ENCODE results near the gene CYTH4. TPM values are rescaled to one million over a fixed set of nuclear protein-coding genes. Genes with fewer than 3 reads are reported as not detected.

Gene CYTH4
- total RNA-seq, 1 donor from 2014 or later = not detected

- Mint-ChIP-seq H3K27me3 (ENCODE audit: unreplicated experiment) (peaks cover 15% of the 10 kb centered on the region), H3K27ac (ENCODE audit: unreplicated experiment) (no peak overlapping the region), H3K4me3 (ENCODE audit: unreplicated experiment) (no peak overlapping the region), H3K4me1 (ENCODE audit: low read depth, unreplicated experiment) (peaks cover 12% of the 10 kb centered on the region), H3K9me3 (ENCODE audit: unreplicated experiment) (peaks cover 16% of the 10 kb centered on the region), H3K36me3 (ENCODE audit: unreplicated experiment) (no peaks in the 10 kb centered on the region)
- no peak for TF ChIP-seq CTCF (IDR thresholded peaks at IDR 0.05; ENCODE audit: partially characterized antibody, unreplicated experiment)
- DNase-seq = no peak
Measured at GRCh38 chr22:37288521-37288920, 6.2 kb downstream of the CYTH4 start.

- Mint-ChIP-seq H3K9me3 (ENCODE audit: unreplicated experiment) (peaks cover 16% of the 10 kb centered on the region), H3K36me3 (ENCODE audit: unreplicated experiment) (no peaks in the 10 kb centered on the region), H3K27ac (ENCODE audit: unreplicated experiment) (no peak overlapping the region), H3K4me1 (ENCODE audit: low read depth, unreplicated experiment) (peaks cover 8% of the 10 kb centered on the region), H3K27me3 (ENCODE audit: unreplicated experiment) (peaks cover 15% of the 10 kb centered on the region), H3K4me3 (ENCODE audit: unreplicated experiment) (no peak overlapping the region)
- DNase-seq = no peak
- TF ChIP-seq CTCF (IDR thresholded peaks at IDR 0.05; ENCODE audit: partially characterized antibody, unreplicated experiment) = no peak
Measured at GRCh38 chr22:37289156-37289735, 6.9 kb downstream of the CYTH4 start.

- no peak for TF ChIP-seq CTCF (IDR thresholded peaks at IDR 0.05; ENCODE audit: partially characterized antibody, unreplicated experiment)
- DNase-seq = peak; percentile 59
- Mint-ChIP-seq H3K4me1 (ENCODE audit: low read depth, unreplicated experiment) (peaks cover 6% of the 10 kb centered on the region), H3K27ac (ENCODE audit: unreplicated experiment) (peak overlapping the region; percentile 80), H3K9me3 (ENCODE audit: unreplicated experiment) (peaks cover 12% of the 10 kb centered on the region), H3K4me3 (ENCODE audit: unreplicated experiment) (peak overlapping the region; percentile 5), H3K27me3 (ENCODE audit: unreplicated experiment) (peaks cover 15% of the 10 kb centered on the region), H3K36me3 (ENCODE audit: unreplicated experiment) (no peaks in the 10 kb centered on the region)
Measured at GRCh38 chr22:37290737-37291136, 8.4 kb downstream of the CYTH4 start.

- H3K27ac Mint-ChIP-seq (ENCODE audit: unreplicated experiment) = peak overlapping the region; percentile 80
- H3K27me3 Mint-ChIP-seq (ENCODE audit: unreplicated experiment) = peaks cover 8% of the 10 kb centered on the region
- no peak overlapping the region for H3K4me3 Mint-ChIP-seq (ENCODE audit: unreplicated experiment)
- no peak for DNase-seq
- no peak for TF ChIP-seq CTCF (IDR thresholded peaks at IDR 0.05; ENCODE audit: partially characterized antibody, unreplicated experiment)
- peaks cover 6% of the 10 kb centered on the region for H3K4me1 Mint-ChIP-seq (ENCODE audit: low read depth, unreplicated experiment)
- H3K9me3 Mint-ChIP-seq (ENCODE audit: unreplicated experiment) = peaks cover 12% of the 10 kb centered on the region
- no peaks in the 10 kb centered on the region for H3K36me3 Mint-ChIP-seq (ENCODE audit: unreplicated experiment)
Measured at GRCh38 chr22:37291559-37292298, 9.4 kb downstream of the CYTH4 start.

GRCh38 chr22:37292641-37293040, 10.3 kb downstream of the CYTH4 start:
- H3K36me3 Mint-ChIP-seq (ENCODE audit: unreplicated experiment) = no peaks in the 10 kb centered on the region
- peaks cover 12% of the 10 kb centered on the region for H3K9me3 Mint-ChIP-seq (ENCODE audit: unreplicated experiment)
- H3K4me1 Mint-ChIP-seq (ENCODE audit: low read depth, unreplicated experiment) = peaks cover 6% of the 10 kb centered on the region
- H3K4me3 Mint-ChIP-seq (ENCODE audit: unreplicated experiment) = no peak overlapping the region
- peaks cover 8% of the 10 kb centered on the region for H3K27me3 Mint-ChIP-seq (ENCODE audit: unreplicated experiment)
- no peak for DNase-seq
- TF ChIP-seq CTCF (IDR thresholded peaks at IDR 0.05; ENCODE audit: partially characterized antibody, unreplicated experiment) = no peak
- no peak overlapping the region for H3K27ac Mint-ChIP-seq (ENCODE audit: unreplicated experiment)
